ENCODE results near the gene C10orf143. TPM values are rescaled to one million over a fixed set of nuclear protein-coding genes. Genes with fewer than 3 reads are reported as not detected.

Gene C10orf143
- total RNA-seq, 2 donors from 2014 or later, result 0.93 to 1.7 TPM

GRCh38 chr10:130072247-130072646, 38.4 kb downstream of the C10orf143 start:
- Histone ChIP-seq H3K36me3 (no peaks in the 10 kb centered on the region), H3K27ac (no peak overlapping the region)
- TF ChIP-seq, protein P1, sequence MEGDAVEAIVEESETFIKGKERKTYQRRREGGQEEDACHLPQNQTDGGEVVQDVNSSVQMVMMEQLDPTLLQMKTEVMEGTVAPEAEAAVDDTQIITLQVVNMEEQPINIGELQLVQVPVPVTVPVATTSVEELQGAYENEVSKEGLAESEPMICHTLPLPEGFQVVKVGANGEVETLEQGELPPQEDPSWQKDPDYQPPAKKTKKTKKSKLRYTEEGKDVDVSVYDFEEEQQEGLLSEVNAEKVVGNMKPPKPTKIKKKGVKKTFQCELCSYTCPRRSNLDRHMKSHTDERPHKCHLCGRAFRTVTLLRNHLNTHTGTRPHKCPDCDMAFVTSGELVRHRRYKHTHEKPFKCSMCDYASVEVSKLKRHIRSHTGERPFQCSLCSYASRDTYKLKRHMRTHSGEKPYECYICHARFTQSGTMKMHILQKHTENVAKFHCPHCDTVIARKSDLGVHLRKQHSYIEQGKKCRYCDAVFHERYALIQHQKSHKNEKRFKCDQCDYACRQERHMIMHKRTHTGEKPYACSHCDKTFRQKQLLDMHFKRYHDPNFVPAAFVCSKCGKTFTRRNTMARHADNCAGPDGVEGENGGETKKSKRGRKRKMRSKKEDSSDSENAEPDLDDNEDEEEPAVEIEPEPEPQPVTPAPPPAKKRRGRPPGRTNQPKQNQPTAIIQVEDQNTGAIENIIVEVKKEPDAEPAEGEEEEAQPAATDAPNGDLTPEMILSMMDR (IDR thresholded peaks at IDR 0.05), result no peak

GRCh38 chr10:130067893-130068292, 42.7 kb downstream of the C10orf143 start:
- Histone ChIP-seq H3K27me3 (no peaks in the 10 kb centered on the region), H3K36me3 (no peaks in the 10 kb centered on the region), H3K27ac (no peak overlapping the region), H3K4me3 (no peak overlapping the region), H3K4me1 (no peaks in the 10 kb centered on the region), H3K9me3 (peaks cover 0 to 7% of the 10 kb centered on the region in 2 donors)
- TF ChIP-seq, protein P1 (IDR thresholded peaks at IDR 0.05), result no peak
- DNase-seq (ENCODE audit: low spot score), result no peak

More at GRCh38 chr10:130072247-130072646, 38.4 kb downstream of the C10orf143 start:
- no peak for DNase-seq (ENCODE audit: low spot score)
- H3K4me1 ChIP-seq, result no peaks in the 10 kb centered on the region
- H3K4me3 ChIP-seq, result no peak overlapping the region
- peaks cover 0 to 8% of the 10 kb centered on the region in 2 donors for H3K9me3 ChIP-seq
- H3K27me3 ChIP-seq, result no peaks in the 10 kb centered on the region

DNA sequence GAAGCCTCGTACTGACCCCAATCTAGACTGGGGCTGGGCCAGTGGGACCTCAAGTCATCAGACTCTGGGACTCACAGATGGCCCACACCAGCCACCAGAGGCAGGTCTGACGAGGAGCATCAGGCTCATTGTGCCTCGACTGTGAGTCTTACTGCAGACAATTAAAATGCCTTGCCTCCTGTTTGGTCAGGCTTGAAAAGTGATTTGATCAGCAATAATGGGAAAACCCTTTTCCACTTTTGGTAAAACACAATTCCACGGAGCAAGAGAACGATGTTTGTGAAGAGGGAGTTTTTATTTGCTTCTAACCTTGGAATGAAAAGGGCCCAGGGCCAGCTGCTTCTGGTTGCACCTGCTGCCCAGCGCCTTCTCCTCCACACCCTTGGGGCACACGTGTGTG, 43.9 kb downstream of the C10orf143 start:
- TF ChIP-seq, protein P1 (IDR thresholded peaks at IDR 0.05), result no peak
- no peak overlapping the region for H3K27ac ChIP-seq
- no peaks in the 10 kb centered on the region for H3K9me3 ChIP-seq
- no peak for DNase-seq (ENCODE audit: low spot score)
- H3K4me3 ChIP-seq, result no peak overlapping the region
- no peaks in the 10 kb centered on the region for H3K27me3 ChIP-seq
- no peaks in the 10 kb centered on the region for H3K4me1 ChIP-seq
- H3K36me3 ChIP-seq, result no peaks in the 10 kb centered on the region

DNA sequence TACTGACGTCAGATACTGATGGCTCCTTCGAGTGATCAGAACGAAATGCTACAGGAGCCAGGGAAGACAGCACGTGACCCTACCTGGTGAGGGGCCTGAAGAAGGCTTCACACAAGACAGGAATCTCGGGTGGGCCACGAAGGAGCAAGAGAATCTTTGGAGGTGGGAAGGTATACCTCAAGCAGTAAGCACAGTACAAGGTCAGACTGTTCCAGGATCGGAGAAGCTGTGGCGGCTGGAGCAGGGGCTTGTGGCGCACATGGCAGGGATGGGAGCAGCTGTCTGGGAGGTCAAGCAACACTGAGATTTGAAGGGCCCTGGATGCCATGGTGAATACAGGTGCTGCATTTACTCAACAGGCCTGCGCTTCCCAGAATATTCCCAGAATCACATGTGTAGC, 45.4 kb downstream of the C10orf143 start:
- TF ChIP-seq, protein P1 (IDR thresholded peaks at IDR 0.05), result no peak
- no peak for DNase-seq (ENCODE audit: low spot score)
- no peak overlapping the region for H3K4me3 ChIP-seq
- H3K4me1 ChIP-seq, result no peaks in the 10 kb centered on the region
- no peaks in the 10 kb centered on the region for H3K27me3 ChIP-seq
- H3K9me3 ChIP-seq, result no peaks in the 10 kb centered on the region
- H3K36me3 ChIP-seq, result no peaks in the 10 kb centered on the region
- H3K27ac ChIP-seq, result no peak overlapping the region

DNA sequence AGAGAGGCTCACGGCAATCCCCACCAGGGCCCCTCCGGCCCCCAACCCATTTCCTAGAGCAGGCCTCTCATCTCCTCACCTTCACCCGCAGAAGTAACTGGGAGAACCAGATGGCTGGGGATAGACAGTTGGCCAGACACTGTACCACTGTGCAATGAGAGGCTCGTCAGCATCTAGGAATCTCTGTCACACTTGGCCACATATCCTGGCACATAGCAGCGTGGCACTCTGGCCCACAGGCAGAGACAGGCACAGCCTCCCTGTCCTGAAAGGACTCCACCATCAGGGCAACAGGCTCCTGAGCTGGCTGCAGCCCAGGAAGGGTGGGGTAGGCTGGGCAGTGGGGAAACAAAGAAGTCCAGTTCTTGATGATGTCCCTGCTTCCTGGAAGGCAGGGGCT, 45.8 kb downstream of the C10orf143 start:
- no peaks in the 10 kb centered on the region for H3K9me3 ChIP-seq
- no peaks in the 10 kb centered on the region for H3K27me3 ChIP-seq
- TF ChIP-seq, protein P1 (IDR thresholded peaks at IDR 0.05), result no peak
- no peaks in the 10 kb centered on the region for H3K4me1 ChIP-seq
- DNase-seq (ENCODE audit: low spot score), result no peak
- H3K4me3 ChIP-seq, result no peak overlapping the region
- no peak overlapping the region for H3K27ac ChIP-seq
- no peaks in the 10 kb centered on the region for H3K36me3 ChIP-seq

DNA sequence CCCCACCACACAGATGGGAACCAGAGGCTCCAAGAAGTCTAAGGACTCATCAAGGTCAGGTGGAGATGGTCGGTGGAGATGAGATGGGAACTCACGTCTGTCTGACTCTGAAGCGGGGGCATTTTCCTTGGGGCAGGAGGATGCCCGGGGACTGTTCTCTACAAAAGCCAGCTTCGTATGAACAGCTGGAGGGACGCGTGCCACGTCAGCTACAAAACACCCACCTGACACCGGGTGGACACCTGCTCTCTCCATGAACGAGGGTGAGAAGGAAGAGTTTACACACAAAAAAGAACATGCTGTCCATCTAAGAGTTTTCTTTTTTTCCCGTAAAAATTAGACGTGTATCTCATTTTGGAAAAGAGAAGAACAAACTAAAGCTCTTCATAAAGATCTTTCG, 47.7 kb downstream of the C10orf143 start:
- Histone ChIP-seq H3K4me3 (no peak overlapping the region), H3K27me3 (no peaks in the 10 kb centered on the region), H3K4me1 (no peaks in the 10 kb centered on the region), H3K36me3 (no peaks in the 10 kb centered on the region), H3K27ac (no peak overlapping the region), H3K9me3 (no peaks in the 10 kb centered on the region)
- DNase-seq (ENCODE audit: low spot score), result no peak
- TF ChIP-seq, protein P1 (IDR thresholded peaks at IDR 0.05), result no peak

Measured in right atrium auricular region (tissue), 2 donors.